Measurements from ENCODE around the gene CEP164. TPM values are rescaled to one million over a fixed set of nuclear protein-coding genes. Genes with fewer than 3 reads are reported as not detected.

The CEP164 gene
- total RNA-seq, 1 donor from 2014 or later = 5.9 TPM

GRCh38 chr11:117366248-117366647 is 38.6 kb downstream of the CEP164 start:
- Histone ChIP-seq H3K9me3 (replicated peaks) (no peaks in the 10 kb centered on the region), H3K4me1 (no peaks in the 10 kb centered on the region), H3K4me3 (no peak overlapping the region), H3K36me3 (peaks cover 64% of the 10 kb centered on the region), H3K27me3 (ENCODE audit: low read depth) (no peaks in the 10 kb centered on the region), H3K27ac (replicated peaks) (no peak overlapping the region)
- no peak for TF ChIP-seq CTCF (IDR thresholded peaks at IDR 0.05; ENCODE audit: borderline replicate concordance)
- intact Hi-C loops (cut with micrococcal nuclease) = no loop called here
- no peak for DNase-seq

GRCh38 chr11:117366875-117367274 is 39.2 kb downstream of the CEP164 start:
- DNase-seq = no peak
- no peaks in the 10 kb centered on the region for H3K27me3 ChIP-seq (ENCODE audit: low read depth)
- no peaks in the 10 kb centered on the region for H3K4me1 ChIP-seq
- no peak overlapping the region for H3K27ac ChIP-seq (replicated peaks)
- TF ChIP-seq CTCF (IDR thresholded peaks at IDR 0.05; ENCODE audit: borderline replicate concordance) = no peak
- no peaks in the 10 kb centered on the region for H3K9me3 ChIP-seq (replicated peaks)
- peaks cover 65% of the 10 kb centered on the region for H3K36me3 ChIP-seq
- no peak overlapping the region for H3K4me3 ChIP-seq
- intact Hi-C loops (cut with micrococcal nuclease) = no loop called here

- no peaks in the 10 kb centered on the region for H3K9me3 ChIP-seq (replicated peaks)
- no peak for TF ChIP-seq CTCF (IDR thresholded peaks at IDR 0.05; ENCODE audit: borderline replicate concordance)
- peaks cover 60% of the 10 kb centered on the region for H3K36me3 ChIP-seq
- no peaks in the 10 kb centered on the region for H3K4me1 ChIP-seq
- no peak overlapping the region for H3K27ac ChIP-seq (replicated peaks)
- no peak overlapping the region for H3K4me3 ChIP-seq
- intact Hi-C loops (cut with micrococcal nuclease) = no loop called here
- H3K27me3 ChIP-seq (ENCODE audit: low read depth) = no peaks in the 10 kb centered on the region
- DNase-seq = no peak
Observed at GRCh38 chr11:117369534-117369933, 41.9 kb downstream of the CEP164 start.

GRCh38 chr11:117371453-117371852 is 43.8 kb downstream of the CEP164 start:
- no peaks in the 10 kb centered on the region for H3K27me3 ChIP-seq (ENCODE audit: low read depth)
- TF ChIP-seq CTCF (IDR thresholded peaks at IDR 0.05; ENCODE audit: borderline replicate concordance) = no peak
- H3K4me3 ChIP-seq = no peak overlapping the region
- no peaks in the 10 kb centered on the region for H3K9me3 ChIP-seq (replicated peaks)
- H3K4me1 ChIP-seq = peaks cover 8% of the 10 kb centered on the region
- H3K27ac ChIP-seq (replicated peaks) = no peak overlapping the region
- intact Hi-C loops (cut with micrococcal nuclease) = no loop called here
- H3K36me3 ChIP-seq = peaks cover 56% of the 10 kb centered on the region
- no peak for DNase-seq

- Histone ChIP-seq H3K27me3 (ENCODE audit: low read depth) (no peaks in the 10 kb centered on the region), H3K4me3 (no peak overlapping the region), H3K9me3 (replicated peaks) (no peaks in the 10 kb centered on the region), H3K27ac (replicated peaks) (no peak overlapping the region), H3K36me3 (peaks cover 47% of the 10 kb centered on the region), H3K4me1 (peaks cover 24% of the 10 kb centered on the region)
- DNase-seq = no peak
- intact Hi-C loops (cut with micrococcal nuclease) = no loop called here
- TF ChIP-seq CTCF (IDR thresholded peaks at IDR 0.05; ENCODE audit: borderline replicate concordance) = no peak
Observed at GRCh38 chr11:117374316-117375055, 46.8 kb downstream of the CEP164 start.

Measured in left ventricle myocardium inferior (tissue), 1 donor.